GM21576 (cell line): ENCODE measurements around the gene KIF6.
A peak's percentile ranks its signal among the peaks of the same experiment; 100 is the strongest.
"Not testable (repeated sequence)": the region's sequence is repeated elsewhere in the genome, so short reads cannot be mapped to it uniquely, and the experiment has no call there.

ENCODE experiments used
- ATAC-seq: cut with Tn5 transposase; IDR thresholded peaks from one replicate; pipeline ENCODE4 v1.9.1; 2021; ENCODE audit warnings: mild to moderate bottlenecking, moderate library complexity; ENCODE audit not compliant: unreplicated experiment

KIF6 gene

GRCh38 chr6:39302669-39303424 lies 422.4 kb downstream of the KIF6 start:
- peak; percentile 71 for ATAC-seq

GRCh38 chr6:39302011-39302410 lies 423.2 kb downstream of the KIF6 start:
- ATAC-seq, result no peak

- no peak for ATAC-seq
Observed at GRCh38 chr6:39301606-39302005, 423.6 kb downstream of the KIF6 start.

- no peak for ATAC-seq
Observed at GRCh38 chr6:39300739-39301138, 424.5 kb downstream of the KIF6 start.

GRCh38 chr6:39298061-39298460 lies 427.1 kb downstream of the KIF6 start:
- ATAC-seq, result no peak

- ATAC-seq, result no peak
Observed at GRCh38 chr6:39296745-39297640, 428.2 kb downstream of the KIF6 start.

- no peak for ATAC-seq
Observed at GRCh38 chr6:39295611-39296011, 429.6 kb downstream of the KIF6 start.

- no peak for ATAC-seq
Observed at GRCh38 chr6:39294899-39295298, 430.3 kb downstream of the KIF6 start.

- ATAC-seq, result no peak
Observed at GRCh38 chr6:39294133-39294532, 431.1 kb downstream of the KIF6 start.

GRCh38 chr6:39292637-39293036 lies 432.6 kb downstream of the KIF6 start:
- ATAC-seq, result no peak

GRCh38 chr6:39289490-39289889 lies 435.7 kb downstream of the KIF6 start:
- no peak for ATAC-seq

GRCh38 chr6:39287601-39288000 lies 437.6 kb downstream of the KIF6 start:
- ATAC-seq, result no peak

- ATAC-seq, result not testable (repeated sequence)
Observed at GRCh38 chr6:39286596-39286995, 438.6 kb downstream of the KIF6 start.

- ATAC-seq, result no peak
Observed at GRCh38 chr6:39282774-39283173, 442.4 kb downstream of the KIF6 start.

- ATAC-seq, result no peak
Observed at GRCh38 chr6:39281312-39281980, 443.8 kb downstream of the KIF6 start.

GRCh38 chr6:39280247-39280731 lies 444.9 kb downstream of the KIF6 start:
- no peak for ATAC-seq
